Renal cortex interstitium (tissue), 11 donors: ENCODE data around the gene COG3. TPM values are rescaled to one million over a fixed set of nuclear protein-coding genes. Genes with fewer than 3 reads are reported as not detected.

Experiments
- DNase-seq, 11 donors: peaks; one replicate each; pipeline ENCODE4 v3.0.0-alpha.2; 2013; ENCODE audit warnings: low read depth in 9 of 11, low spot score in 4 of 11; ENCODE audit errors: extremely low read depth in 1 of 11
- polyA plus RNA-seq, 3 donors: library from polyadenylated mRNA; unstranded; fragments of 120-200 nt; gene quantifications; one replicate each; pipeline ENCODE4 v1.2.1, GENCODE V29; 2013; ENCODE audit not compliant: insufficient read length in 3 of 3

Gene COG3
- polyA plus RNA-seq, 3 donors: 27.6 to 33.1 (median 33.1) TPM

- no peak for DNase-seq
Measured at GRCh38 chr13:45482571-45483173, 17.9 kb downstream of the COG3 start.

GRCh38 chr13:45487604-45488003 lies 22.9 kb downstream of the COG3 start:
- DNase-seq: no peak

- DNase-seq: no peak
Measured at GRCh38 chr13:45490068-45490467, 25.3 kb downstream of the COG3 start.

- no peak for DNase-seq
Measured at GRCh38 chr13:45492538-45492937, 27.8 kb downstream of the COG3 start.

- DNase-seq: no peak
Measured at GRCh38 chr13:45496942-45497341, 32.2 kb downstream of the COG3 start.

GRCh38 chr13:45500492-45501174 lies 35.9 kb downstream of the COG3 start:
- no peak for DNase-seq

- no peak for DNase-seq
Measured at GRCh38 chr13:45501175-45501526, 36.4 kb downstream of the COG3 start.

GRCh38 chr13:45503658-45504057 lies 38.9 kb downstream of the COG3 start:
- DNase-seq: no peak

- no peak for DNase-seq
Measured at GRCh38 chr13:45506811-45507210, 42.1 kb downstream of the COG3 start.

- no peak for DNase-seq
Measured at GRCh38 chr13:45508776-45509175, 44.0 kb downstream of the COG3 start.

GRCh38 chr13:45510672-45511071 lies 45.9 kb downstream of the COG3 start:
- no peak for DNase-seq

GRCh38 chr13:45511310-45512097 lies 46.8 kb downstream of the COG3 start:
- DNase-seq: peak; percentile 44 to 74 (median 56)

- DNase-seq: no peak
Measured at GRCh38 chr13:45512098-45512496, 47.4 kb downstream of the COG3 start.

- DNase-seq: no peak
Measured at GRCh38 chr13:45516757-45517156, 52.0 kb downstream of the COG3 start.

GRCh38 chr13:45518525-45519245 lies 53.9 kb downstream of the COG3 start:
- no peak for DNase-seq

GRCh38 chr13:45519493-45519892 lies 54.8 kb downstream of the COG3 start:
- DNase-seq: no peak

- no peak for DNase-seq
Measured at GRCh38 chr13:45521297-45521696, 56.6 kb downstream of the COG3 start.

- DNase-seq: no peak
Measured at GRCh38 chr13:45522571-45522970, 57.8 kb downstream of the COG3 start.

- no peak for DNase-seq
Measured at GRCh38 chr13:45527699-45528462, 63.1 kb downstream of the COG3 start.
